H1 (cell line): ENCODE data around the gene TUBB1. TPM values are rescaled to one million over a fixed set of nuclear protein-coding genes. Genes with fewer than 3 reads are reported as not detected.

ENCODE experiments used
- USF2 ChIP-seq: IDR thresholded peaks from 2 replicates; pipeline ENCODE4 v1.6.1; 2011; ENCODE audit warnings: low read length, improper control_type of control experiment
- polyA plus RNA-seq, 7 experiments: library from polyadenylated mRNA; depleted of rRNA in 3 of 7; stranded (reverse) in 5 of 7; unstranded in 2 of 7; fragments of >200 nt in 5 of 7; fragments of 200-250 nt in 2 of 7; gene quantifications; 1 replicate in 5 of 7; 2 replicates in 1 of 7; 4 replicates in 1 of 7; pipeline versions ENCODE4 v1.2.1 to v1.2.3, GENCODE V29; 2011 to 2013; ENCODE audit warnings: missing spikeins in 2 of 7, mixed read lengths in 2 of 7
- total RNA-seq: library from RNA; stranded (reverse); fragmentation: NEBNext Ultra II Directional; extraction: Animal tissue kit (Norgen Biotek cat#: 25700); gene quantifications from 2 replicates; pipeline ENCODE4 v1.2.1, GENCODE V29; 2021

Gene TUBB1
- total and polyA plus RNA-seq, 2 of the 8 experiments (the other 6 are each of a cell fraction or from before 2014, with no cell fraction given) = not detected

- no peak for TF ChIP-seq USF2
Measured at GRCh38 chr20:58986286-58986967, 32.8 kb upstream of the TUBB1 start (continued).
